Measurements from ENCODE around the gene TMEM272. TPM values are rescaled to one million over a fixed set of nuclear protein-coding genes. Genes with fewer than 3 reads are reported as not detected.

The TMEM272 gene
- total RNA-seq, 1 donor from 2014 or later, result 0.26 TPM

DNA sequence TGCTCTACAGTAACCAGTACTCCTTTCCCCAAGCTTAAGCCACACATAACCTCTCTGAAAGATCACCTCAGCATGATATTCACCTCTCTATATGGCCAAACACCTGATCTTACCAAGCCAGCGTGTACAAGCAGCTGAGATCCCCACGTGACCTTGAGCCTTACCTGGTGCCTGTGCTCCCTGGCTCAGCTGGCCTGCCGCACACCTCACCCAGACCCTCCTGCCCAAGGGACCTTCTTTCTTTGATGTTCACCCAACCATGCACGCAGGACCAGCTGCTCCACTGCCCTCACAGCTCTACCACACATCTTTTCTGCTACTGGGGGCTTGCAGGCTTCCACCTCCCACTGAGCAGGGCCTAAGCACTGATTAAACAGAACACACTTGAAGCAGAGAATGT lies 50.0 kb downstream of the TMEM272 start:
- H3K36me3 Mint-ChIP-seq (ENCODE audit: low read depth), result peaks cover 8% of the 10 kb centered on the region
- no peak overlapping the region for H3K27ac Mint-ChIP-seq
- H3K27me3 Mint-ChIP-seq (ENCODE audit: insufficient read depth), result no peaks in the 10 kb centered on the region
- no peaks in the 10 kb centered on the region for H3K9me3 Mint-ChIP-seq
- H3K4me1 Mint-ChIP-seq (ENCODE audit: low read depth), result peaks cover 34% of the 10 kb centered on the region
- DNase-seq (ENCODE audit: low spot score), result no peak
- intact Hi-C loops (cut with micrococcal nuclease), result loop anchor here (5.0 kb wide), 1 partner anchor 508 kb away; no protein-coding TSS in a partner anchor
- H3K4me3 Mint-ChIP-seq, result no peak overlapping the region

GRCh38 chr13:51793570-51794271 lies 51.3 kb downstream of the TMEM272 start:
- intact Hi-C loops (cut with micrococcal nuclease), result loop anchor here (2.0 kb wide), 1 partner anchor 29 kb away; no protein-coding TSS in a partner anchor
- peaks cover 11% of the 10 kb centered on the region for H3K36me3 Mint-ChIP-seq (ENCODE audit: low read depth)
- no peak overlapping the region for H3K4me3 Mint-ChIP-seq

DNA sequence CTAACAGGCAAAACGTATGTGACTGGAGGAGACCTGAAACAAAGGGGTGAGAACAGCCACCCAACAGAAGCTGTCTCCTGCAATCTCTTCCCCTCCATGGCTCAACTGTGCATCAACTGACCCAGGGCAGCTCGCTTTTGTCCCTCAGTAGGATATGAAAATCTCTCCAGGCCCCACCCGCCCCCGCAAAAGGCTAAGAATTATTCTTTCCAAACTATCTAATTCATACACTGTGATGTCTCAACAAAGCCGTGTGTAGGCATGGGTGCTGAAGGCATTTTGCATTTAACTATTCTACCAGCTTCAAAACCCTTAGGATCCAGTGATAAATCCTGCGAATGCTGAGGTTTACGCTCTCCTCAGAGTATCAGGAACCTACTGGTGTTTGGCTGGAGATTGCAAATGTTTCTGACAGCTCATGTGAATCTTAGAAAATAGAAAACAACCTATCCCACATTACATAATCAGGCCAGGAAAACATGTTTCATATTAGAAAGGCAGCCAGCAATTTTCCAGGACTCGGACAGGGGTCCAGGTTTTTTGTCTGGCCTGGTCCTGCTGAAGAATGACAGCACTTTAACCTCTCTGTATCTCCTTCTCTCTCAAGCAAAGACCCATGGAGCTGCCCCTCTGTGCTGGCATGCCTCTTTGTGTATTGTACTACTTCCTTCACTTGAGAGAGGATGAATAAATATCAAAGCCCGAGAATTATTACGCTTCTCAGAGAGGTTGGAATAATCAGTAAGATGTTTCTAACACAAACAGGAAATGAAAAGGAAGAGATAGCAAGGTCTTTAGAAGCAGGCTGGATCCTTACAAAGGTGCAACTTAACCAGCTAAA lies 58.3 kb downstream of the TMEM272 start:
- no peaks in the 10 kb centered on the region for H3K4me1 Mint-ChIP-seq (ENCODE audit: low read depth)
- peaks cover 3% of the 10 kb centered on the region for H3K36me3 Mint-ChIP-seq (ENCODE audit: low read depth)
- no peak for DNase-seq (ENCODE audit: low spot score)

More at GRCh38 chr13:51793570-51794271, 51.3 kb downstream of the TMEM272 start:
- H3K4me1 Mint-ChIP-seq (ENCODE audit: low read depth), result peaks cover 31% of the 10 kb centered on the region
- H3K27ac Mint-ChIP-seq, result peak overlapping the region; percentile 46
- H3K9me3 Mint-ChIP-seq, result no peaks in the 10 kb centered on the region
- DNase-seq (ENCODE audit: low spot score), result peak; percentile 27
- no peaks in the 10 kb centered on the region for H3K27me3 Mint-ChIP-seq (ENCODE audit: insufficient read depth)

GRCh38 chr13:51785712-51786424 lies 59.1 kb downstream of the TMEM272 start:
- Mint-ChIP-seq H3K9me3 (no peaks in the 10 kb centered on the region), H3K27me3 (ENCODE audit: insufficient read depth) (no peaks in the 10 kb centered on the region), H3K4me3 (no peak overlapping the region), H3K4me1 (ENCODE audit: low read depth) (no peaks in the 10 kb centered on the region), H3K36me3 (ENCODE audit: low read depth) (peaks cover 3% of the 10 kb centered on the region), H3K27ac (no peak overlapping the region)
- intact Hi-C loops (cut with micrococcal nuclease), result no loop called here
- no peak for DNase-seq (ENCODE audit: low spot score)

More for the DNA sequence above, 58.3 kb downstream of the TMEM272 start:
- intact Hi-C loops (cut with micrococcal nuclease), result no loop called here
- no peaks in the 10 kb centered on the region for H3K9me3 Mint-ChIP-seq
- H3K4me3 Mint-ChIP-seq, result no peak overlapping the region
- no peaks in the 10 kb centered on the region for H3K27me3 Mint-ChIP-seq (ENCODE audit: insufficient read depth)
- no peak overlapping the region for H3K27ac Mint-ChIP-seq

GRCh38 chr13:51784097-51784496 lies 60.9 kb downstream of the TMEM272 start:
- Mint-ChIP-seq H3K27ac (no peak overlapping the region), H3K27me3 (ENCODE audit: insufficient read depth) (no peaks in the 10 kb centered on the region), H3K36me3 (ENCODE audit: low read depth) (no peaks in the 10 kb centered on the region), H3K4me1 (ENCODE audit: low read depth) (no peaks in the 10 kb centered on the region), H3K4me3 (no peak overlapping the region), H3K9me3 (no peaks in the 10 kb centered on the region)
- DNase-seq (ENCODE audit: low spot score), result no peak
- intact Hi-C loops (cut with micrococcal nuclease), result no loop called here

- intact Hi-C loops (cut with micrococcal nuclease), result no loop called here
- H3K27ac Mint-ChIP-seq, result no peak overlapping the region
- H3K4me1 Mint-ChIP-seq (ENCODE audit: low read depth), result no peaks in the 10 kb centered on the region
- DNase-seq (ENCODE audit: low spot score), result no peak
- no peak overlapping the region for H3K4me3 Mint-ChIP-seq
- H3K27me3 Mint-ChIP-seq (ENCODE audit: insufficient read depth), result no peaks in the 10 kb centered on the region
- no peaks in the 10 kb centered on the region for H3K36me3 Mint-ChIP-seq (ENCODE audit: low read depth)
- no peaks in the 10 kb centered on the region for H3K9me3 Mint-ChIP-seq
Measured at GRCh38 chr13:51783428-51784094, 61.4 kb downstream of the TMEM272 start.

GRCh38 chr13:51782026-51782710 lies 62.8 kb downstream of the TMEM272 start:
- Mint-ChIP-seq H3K4me3 (no peak overlapping the region), H3K36me3 (ENCODE audit: low read depth) (no peaks in the 10 kb centered on the region), H3K4me1 (ENCODE audit: low read depth) (no peaks in the 10 kb centered on the region), H3K27me3 (ENCODE audit: insufficient read depth) (no peaks in the 10 kb centered on the region), H3K27ac (no peak overlapping the region), H3K9me3 (no peaks in the 10 kb centered on the region)
- no peak for DNase-seq (ENCODE audit: low spot score)
- intact Hi-C loops (cut with micrococcal nuclease), result no loop called here

GRCh38 chr13:51781246-51782022 lies 63.5 kb downstream of the TMEM272 start:
- DNase-seq (ENCODE audit: low spot score), result no peak
- intact Hi-C loops (cut with micrococcal nuclease), result no loop called here
- no peak overlapping the region for H3K27ac Mint-ChIP-seq

GRCh38 chr13:51780099-51780498 lies 64.9 kb downstream of the TMEM272 start:
- H3K9me3 Mint-ChIP-seq, result no peaks in the 10 kb centered on the region
- intact Hi-C loops (cut with micrococcal nuclease), result no loop called here
- no peak overlapping the region for H3K27ac Mint-ChIP-seq
- no peak overlapping the region for H3K4me3 Mint-ChIP-seq
- DNase-seq (ENCODE audit: low spot score), result no peak
- no peaks in the 10 kb centered on the region for H3K4me1 Mint-ChIP-seq (ENCODE audit: low read depth)
- H3K36me3 Mint-ChIP-seq (ENCODE audit: low read depth), result no peaks in the 10 kb centered on the region
- no peaks in the 10 kb centered on the region for H3K27me3 Mint-ChIP-seq (ENCODE audit: insufficient read depth)

More at GRCh38 chr13:51781246-51782022, 63.5 kb downstream of the TMEM272 start:
- Mint-ChIP-seq H3K4me3 (no peak overlapping the region), H3K9me3 (no peaks in the 10 kb centered on the region), H3K36me3 (ENCODE audit: low read depth) (no peaks in the 10 kb centered on the region), H3K27me3 (ENCODE audit: insufficient read depth) (no peaks in the 10 kb centered on the region), H3K4me1 (ENCODE audit: low read depth) (no peaks in the 10 kb centered on the region)

- Mint-ChIP-seq H3K9me3 (no peaks in the 10 kb centered on the region), H3K4me1 (ENCODE audit: low read depth) (no peaks in the 10 kb centered on the region), H3K27me3 (ENCODE audit: insufficient read depth) (no peaks in the 10 kb centered on the region), H3K27ac (no peak overlapping the region), H3K4me3 (no peak overlapping the region), H3K36me3 (ENCODE audit: low read depth) (no peaks in the 10 kb centered on the region)
- no peak for DNase-seq (ENCODE audit: low spot score)
- intact Hi-C loops (cut with micrococcal nuclease), result no loop called here
Measured at GRCh38 chr13:51778392-51778791, 66.6 kb downstream of the TMEM272 start.

DNA sequence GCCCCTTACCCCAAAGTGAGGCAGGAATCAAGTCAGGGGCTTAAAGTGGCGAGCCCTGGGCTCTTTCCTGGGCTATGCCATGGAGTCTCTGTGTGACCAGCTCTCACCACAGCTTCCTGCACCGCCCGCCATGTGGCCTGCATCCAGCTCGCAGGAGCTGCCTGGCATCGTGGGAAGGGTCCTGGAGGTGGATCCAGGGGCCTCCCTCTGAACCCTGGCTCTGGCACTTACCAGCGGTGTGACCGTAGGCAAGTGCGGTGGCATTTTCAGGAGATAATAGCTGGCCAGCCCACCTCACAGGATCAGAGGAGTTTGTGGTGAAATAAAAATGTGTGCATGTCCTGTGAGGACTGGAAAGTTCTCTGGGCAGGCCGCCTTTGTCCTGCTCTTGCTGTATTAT lies 67.1 kb downstream of the TMEM272 start:
- no peak for DNase-seq (ENCODE audit: low spot score)
- H3K4me3 Mint-ChIP-seq, result no peak overlapping the region
- H3K27me3 Mint-ChIP-seq (ENCODE audit: insufficient read depth), result no peaks in the 10 kb centered on the region
- no peaks in the 10 kb centered on the region for H3K36me3 Mint-ChIP-seq (ENCODE audit: low read depth)
- H3K4me1 Mint-ChIP-seq (ENCODE audit: low read depth), result no peaks in the 10 kb centered on the region
- intact Hi-C loops (cut with micrococcal nuclease), result no loop called here
- no peak overlapping the region for H3K27ac Mint-ChIP-seq
- no peaks in the 10 kb centered on the region for H3K9me3 Mint-ChIP-seq

All from activated T-helper 1 cell treated with anti-CD3 and anti-CD28 coated beads, Interleukin-12 subunit alpha, Interleukin-12 subunit beta, Interleukin-2, Interleukin-4 antibody, amounts not matched to agents 30 ng/mL and 10 ng/mL and 1 ng/mL, durations not matched to agents 14 hours and 24 hours and 36 hours (primary cell).